OCI-LY1 (cell line): Measurements from ENCODE around the gene HS3ST2.
"Not testable (repeated sequence)": the region's sequence is repeated elsewhere in the genome, so short reads cannot be mapped to it uniquely, and the experiment has no call there.

ENCODE experiments used
- H2AFZ ChIP-seq: fragments of 200-600 bp; sonication (generic), shearing (Covaris generic); 2 replicates; pipeline ENCODE4 v1.6.0; 2014; ENCODE audit warnings: antibody characterized with exemption, mild to moderate bottlenecking, low read length
- H3F3A ChIP-seq: fragments of 200-600 bp; sonication (generic), shearing (Covaris generic); 2 replicates; pipeline ENCODE4 v1.6.0; 2014; ENCODE audit warnings: mild to moderate bottlenecking, antibody characterized with exemption, low read length, moderate library complexity; ENCODE audit not compliant: insufficient read depth
- H3K27ac ChIP-seq: fragments of 200-600 bp; sonication (generic); 2 replicates; pipeline ENCODE4 v1.5.1; 2014; ENCODE audit warnings: low read length, mixed run types, mild to moderate bottlenecking, low read depth; ENCODE audit not compliant: poor library complexity, severe bottlenecking
- H3K27me3 ChIP-seq: fragments of 200-600 bp; sonication (generic); 2 replicates; pipeline ENCODE4 v1.6.0; 2014; ENCODE audit warnings: antibody characterized with exemption, mild to moderate bottlenecking, low read length, moderate library complexity; ENCODE audit not compliant: insufficient read depth
- H3K36me3 ChIP-seq: fragments of 200-600 bp; sonication (generic); 2 replicates; pipeline ENCODE4 v1.6.1; 2014; ENCODE audit warnings: mild to moderate bottlenecking, antibody characterized with exemption, low read length, moderate library complexity, mixed read lengths; ENCODE audit not compliant: insufficient read depth
- H3K4me1 ChIP-seq: fragments of 200-600 bp; sonication (generic); 2 replicates; pipeline ENCODE4 v1.5.1; 2014; ENCODE audit warnings: mild to moderate bottlenecking, low read length, moderate library complexity; ENCODE audit not compliant: insufficient read depth, severe bottlenecking
- H3K4me2 ChIP-seq: fragments of 200-600 bp; sonication (generic), shearing (Covaris generic); 2 replicates; pipeline ENCODE4 v1.6.1; 2014; ENCODE audit warnings: low read length
- H3K4me3 ChIP-seq: fragments of 200-600 bp; sonication (generic); 2 replicates; pipeline ENCODE4 v1.5.1; 2014; ENCODE audit warnings: low read length, low read depth, mild to moderate bottlenecking, mixed read lengths; ENCODE audit not compliant: poor library complexity, severe bottlenecking
- H3K79me2 ChIP-seq: fragments of 200-600 bp; shearing (Covaris generic); 2 replicates; pipeline ENCODE4 v1.6.1; 2016; ENCODE audit warnings: mixed run types, low read length, mixed read lengths; ENCODE audit not compliant: insufficient read depth
- H3K9ac ChIP-seq: fragments of 200-600 bp; sonication (generic), shearing (Covaris generic); 2 replicates; pipeline ENCODE4 v1.6.1; 2014; ENCODE audit warnings: mild to moderate bottlenecking, low read length, mixed read lengths
- H3K9me2 ChIP-seq: fragments of 200-600 bp; sonication (generic), shearing (Covaris generic); 2 replicates; pipeline ENCODE4 v1.6.1; 2014; ENCODE audit warnings: low read depth, mild to moderate bottlenecking, low read length, mixed read lengths
- H3K9me3 ChIP-seq: fragments of 200-600 bp; shearing (Covaris generic); 2 replicates; pipeline ENCODE4 v1.6.1; 2014; ENCODE audit warnings: low read length, mixed read lengths
- H4K20me1 ChIP-seq: fragments of 200-600 bp; sonication (generic), shearing (Covaris generic); 2 replicates; pipeline ENCODE4 v1.6.0; 2016; ENCODE audit warnings: mild to moderate bottlenecking, low read length; ENCODE audit not compliant: insufficient read depth
- EZH2 ChIP-seq: fragments of 200-600 bp; sonication (generic), shearing (Covaris generic); IDR thresholded peaks from 2 replicates; pipeline ENCODE4 v1.8.0; 2017; ENCODE audit warnings: borderline replicate concordance, mixed run types, mild to moderate bottlenecking, antibody characterized with exemption, low read length, moderate library complexity, mixed read lengths
- TF ChIP-seq, protein P1 (sequence below): fragments of 200-600 bp; sonication (generic), shearing (Covaris generic); IDR thresholded peaks from 2 replicates; pipeline ENCODE4 v1.5.1; 2017; ENCODE audit warnings: mild to moderate bottlenecking, antibody characterized with exemption, low read length, moderate library complexity, mixed read lengths

HS3ST2 gene

DNA sequence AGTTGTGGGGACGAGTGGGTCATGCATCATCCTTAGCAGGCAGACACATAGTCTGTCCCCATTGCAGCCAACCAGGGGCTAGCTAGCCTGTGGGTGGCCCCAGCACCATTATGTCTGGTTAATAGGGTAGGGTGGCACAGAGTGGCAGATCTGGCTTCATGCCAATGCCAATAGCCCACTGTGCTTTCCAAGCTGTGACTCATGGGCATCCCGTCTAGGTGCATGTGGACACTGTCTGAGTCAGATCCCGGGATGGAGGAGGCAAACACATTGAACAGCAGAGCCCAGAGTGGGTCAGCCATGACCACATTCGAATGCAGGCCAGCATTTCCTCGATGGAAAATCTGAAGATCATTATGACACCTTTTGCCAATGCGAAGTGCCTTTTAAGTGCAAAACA is 2.5 kb downstream of the HS3ST2 start:
- H3K9ac ChIP-seq, result no peak overlapping the region
- TF ChIP-seq, protein P1, sequence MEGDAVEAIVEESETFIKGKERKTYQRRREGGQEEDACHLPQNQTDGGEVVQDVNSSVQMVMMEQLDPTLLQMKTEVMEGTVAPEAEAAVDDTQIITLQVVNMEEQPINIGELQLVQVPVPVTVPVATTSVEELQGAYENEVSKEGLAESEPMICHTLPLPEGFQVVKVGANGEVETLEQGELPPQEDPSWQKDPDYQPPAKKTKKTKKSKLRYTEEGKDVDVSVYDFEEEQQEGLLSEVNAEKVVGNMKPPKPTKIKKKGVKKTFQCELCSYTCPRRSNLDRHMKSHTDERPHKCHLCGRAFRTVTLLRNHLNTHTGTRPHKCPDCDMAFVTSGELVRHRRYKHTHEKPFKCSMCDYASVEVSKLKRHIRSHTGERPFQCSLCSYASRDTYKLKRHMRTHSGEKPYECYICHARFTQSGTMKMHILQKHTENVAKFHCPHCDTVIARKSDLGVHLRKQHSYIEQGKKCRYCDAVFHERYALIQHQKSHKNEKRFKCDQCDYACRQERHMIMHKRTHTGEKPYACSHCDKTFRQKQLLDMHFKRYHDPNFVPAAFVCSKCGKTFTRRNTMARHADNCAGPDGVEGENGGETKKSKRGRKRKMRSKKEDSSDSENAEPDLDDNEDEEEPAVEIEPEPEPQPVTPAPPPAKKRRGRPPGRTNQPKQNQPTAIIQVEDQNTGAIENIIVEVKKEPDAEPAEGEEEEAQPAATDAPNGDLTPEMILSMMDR, result no peak
- no peak for TF ChIP-seq EZH2
- H3K9me3 ChIP-seq, result no peaks in the 10 kb centered on the region
- H3K27me3 ChIP-seq, result no peaks in the 10 kb centered on the region
- H3K79me2 ChIP-seq, result no peaks in the 10 kb centered on the region
- H3K36me3 ChIP-seq, result no peaks in the 10 kb centered on the region
- no peak overlapping the region for H3K4me3 ChIP-seq
- H2AFZ ChIP-seq, result no peak overlapping the region
- H3K4me1 ChIP-seq, result no peaks in the 10 kb centered on the region
- H3F3A ChIP-seq, result no peaks in the 10 kb centered on the region
- H3K4me2 ChIP-seq, result no peak overlapping the region
- H4K20me1 ChIP-seq, result no peaks in the 10 kb centered on the region
- H3K9me2 ChIP-seq, result no peaks in the 10 kb centered on the region
- H3K27ac ChIP-seq, result no peak overlapping the region

DNA sequence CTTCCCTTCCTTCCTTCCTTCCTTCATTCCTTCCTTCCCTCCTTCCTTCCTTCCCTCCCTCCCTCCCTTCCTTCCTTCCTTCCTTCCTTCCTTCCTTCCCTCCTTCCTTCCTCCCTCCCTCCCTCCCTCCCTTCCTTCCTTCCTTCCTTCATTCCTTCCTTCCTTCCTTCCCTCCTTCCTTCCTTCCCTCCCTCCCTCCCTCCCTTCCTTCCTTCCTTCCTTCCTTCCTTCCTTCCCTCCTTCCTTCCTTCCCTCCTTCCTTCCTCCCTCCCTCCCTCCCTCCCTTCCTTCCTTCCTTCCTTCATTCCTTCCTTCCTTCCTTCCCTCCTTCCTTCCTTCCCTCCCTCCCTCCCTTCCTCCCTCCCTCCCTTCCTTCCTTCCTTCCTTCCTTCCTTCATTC is 4.8 kb downstream of the HS3ST2 start:
- not testable (repeated sequence) for H3K36me3 ChIP-seq, H3K79me2 ChIP-seq, H3K4me1 ChIP-seq, H3K9ac ChIP-seq, H3K27ac ChIP-seq, H3K27me3 ChIP-seq, H3F3A ChIP-seq, H3K9me3 ChIP-seq, H3K4me3 ChIP-seq, H2AFZ ChIP-seq, H3K4me2 ChIP-seq, H4K20me1 ChIP-seq, H3K9me2 ChIP-seq

DNA sequence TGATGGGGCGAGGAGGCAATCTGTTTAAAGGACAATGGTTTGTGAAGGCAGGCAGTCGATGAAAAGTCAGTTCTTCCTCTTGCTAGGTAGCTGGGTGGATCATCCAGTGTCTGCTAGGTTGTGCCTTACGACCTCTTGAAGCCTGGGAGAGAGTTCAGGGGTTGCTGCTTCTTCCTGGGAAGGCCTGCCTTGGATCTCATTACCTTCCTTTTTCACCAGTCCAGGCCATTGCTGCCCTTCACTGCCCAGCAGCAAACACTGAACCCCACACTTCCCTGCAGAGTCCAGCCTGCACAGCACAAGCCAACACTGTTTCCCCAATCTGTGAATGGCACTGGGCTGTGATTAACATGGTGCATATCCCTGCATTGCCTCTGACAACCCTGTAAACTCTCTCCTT is 24.7 kb downstream of the HS3ST2 start:
- H3K9me3 ChIP-seq, result no peaks in the 10 kb centered on the region
- H3F3A ChIP-seq, result no peaks in the 10 kb centered on the region
- no peaks in the 10 kb centered on the region for H3K36me3 ChIP-seq
- H3K4me2 ChIP-seq, result no peak overlapping the region
- H3K79me2 ChIP-seq, result no peaks in the 10 kb centered on the region
- no peak overlapping the region for H3K9ac ChIP-seq
- no peak overlapping the region for H3K27ac ChIP-seq
- no peak overlapping the region for H2AFZ ChIP-seq
- H3K4me1 ChIP-seq, result no peaks in the 10 kb centered on the region
- no peaks in the 10 kb centered on the region for H4K20me1 ChIP-seq
- no peak for TF ChIP-seq EZH2
- TF ChIP-seq, protein P1, result no peak
- no peaks in the 10 kb centered on the region for H3K27me3 ChIP-seq
- H3K4me3 ChIP-seq, result no peak overlapping the region
- no peaks in the 10 kb centered on the region for H3K9me2 ChIP-seq

DNA sequence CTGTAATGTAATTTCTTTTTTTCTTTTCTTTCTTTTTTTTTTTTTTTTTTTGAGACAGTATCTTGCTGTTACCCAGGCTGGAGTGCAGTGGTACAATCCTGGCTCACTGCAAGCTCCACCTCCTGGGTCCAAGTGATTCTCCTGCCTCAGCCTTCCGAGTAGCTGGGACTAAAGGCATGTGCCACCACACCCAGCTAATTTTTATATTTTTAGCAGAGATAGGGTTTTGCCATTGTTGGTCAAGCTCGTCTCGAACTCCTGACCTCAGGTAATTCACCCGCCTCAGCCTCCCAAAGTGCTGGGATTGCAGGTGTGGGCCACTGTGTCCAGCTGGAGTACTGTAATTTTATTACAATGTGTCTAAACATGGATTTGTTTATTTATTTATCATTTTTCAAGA is 28.1 kb downstream of the HS3ST2 start:
- H3K27me3 ChIP-seq, H3F3A ChIP-seq, H3K79me2 ChIP-seq, H2AFZ ChIP-seq, H3K4me2 ChIP-seq, H4K20me1 ChIP-seq, H3K4me3 ChIP-seq, H3K4me1 ChIP-seq, H3K9me3 ChIP-seq, H3K36me3 ChIP-seq, H3K9me2 ChIP-seq, H3K9ac ChIP-seq, H3K27ac ChIP-seq: not testable (repeated sequence)
